ENCODE measurements around the gene IRX6. TPM values are rescaled to one million over a fixed set of nuclear protein-coding genes. Genes with fewer than 3 reads are reported as not detected.

IRX6 gene
- total RNA-seq, 1 donor from 2014 or later, result 0.34 TPM

GRCh38 chr16:55297062-55297909 lies 26.7 kb upstream of the IRX6 start:
- Mint-ChIP-seq H3K27me3 (ENCODE audit: low read depth) (peaks cover 49% of the 10 kb centered on the region), H3K27ac (no peak overlapping the region), H3K9me3 (peaks cover 7% of the 10 kb centered on the region), H3K36me3 (peaks cover 2% of the 10 kb centered on the region), H3K4me3 (no peak overlapping the region), H3K4me1 (peaks cover 31% of the 10 kb centered on the region)
- TF ChIP-seq CTCF (IDR thresholded peaks at IDR 0.05; ENCODE audit: unreplicated experiment), result no peak
- no peak for DNase-seq (ENCODE audit: low spot score in 2 of 2, unreplicated experiment in 2 of 2)

GRCh38 chr16:55297910-55298479 lies 26.0 kb upstream of the IRX6 start:
- peaks cover 31% of the 10 kb centered on the region for H3K4me1 Mint-ChIP-seq
- H3K36me3 Mint-ChIP-seq, result peaks cover 2% of the 10 kb centered on the region
- no peak overlapping the region for H3K27ac Mint-ChIP-seq

DNA sequence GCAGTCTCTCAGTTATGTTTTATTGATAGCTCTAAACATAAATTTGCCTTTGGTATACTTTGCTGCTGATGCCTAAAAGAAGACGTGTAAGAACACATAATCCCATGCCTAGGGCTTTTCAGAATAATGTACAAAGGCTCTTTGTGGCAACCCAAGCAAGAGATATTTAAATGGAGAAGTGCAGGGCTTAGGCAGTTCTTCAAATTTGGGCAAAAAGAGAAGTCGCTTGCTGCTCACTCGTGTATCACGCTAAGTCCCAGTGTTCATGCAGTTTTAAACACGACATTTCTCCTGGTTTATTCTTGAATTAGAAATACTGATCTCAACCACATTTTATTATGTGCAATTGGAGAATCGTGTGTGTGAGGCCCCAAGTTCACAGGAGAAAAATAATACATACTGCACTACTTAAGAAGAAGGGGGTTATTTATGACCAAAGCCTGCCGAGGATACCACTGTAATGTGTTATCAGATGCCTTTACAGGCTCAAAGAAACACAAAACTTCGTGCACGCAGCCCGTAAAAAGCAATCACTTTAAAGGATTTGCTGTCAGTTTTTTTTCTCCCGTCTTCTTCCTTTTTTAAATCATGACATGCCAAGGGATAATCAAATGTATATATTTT lies 22.5 kb upstream of the IRX6 start:
- Mint-ChIP-seq H3K27me3 (ENCODE audit: low read depth) (peaks cover 78% of the 10 kb centered on the region), H3K9me3 (peaks cover 7% of the 10 kb centered on the region), H3K27ac (no peak overlapping the region), H3K36me3 (peaks cover 2% of the 10 kb centered on the region), H3K4me3 (no peak overlapping the region), H3K4me1 (peaks cover 26% of the 10 kb centered on the region)
- no peak for DNase-seq (ENCODE audit: low spot score in 2 of 2, unreplicated experiment in 2 of 2)
- TF ChIP-seq CTCF (IDR thresholded peaks at IDR 0.05; ENCODE audit: unreplicated experiment), result no peak

More at GRCh38 chr16:55297910-55298479, 26.0 kb upstream of the IRX6 start:
- H3K9me3 Mint-ChIP-seq, result peaks cover 7% of the 10 kb centered on the region
- H3K4me3 Mint-ChIP-seq, result no peak overlapping the region
- H3K27me3 Mint-ChIP-seq (ENCODE audit: low read depth), result peaks cover 49% of the 10 kb centered on the region
- TF ChIP-seq CTCF (IDR thresholded peaks at IDR 0.05; ENCODE audit: unreplicated experiment), result no peak
- no peak for DNase-seq (ENCODE audit: low spot score in 2 of 2, unreplicated experiment in 2 of 2)

DNA sequence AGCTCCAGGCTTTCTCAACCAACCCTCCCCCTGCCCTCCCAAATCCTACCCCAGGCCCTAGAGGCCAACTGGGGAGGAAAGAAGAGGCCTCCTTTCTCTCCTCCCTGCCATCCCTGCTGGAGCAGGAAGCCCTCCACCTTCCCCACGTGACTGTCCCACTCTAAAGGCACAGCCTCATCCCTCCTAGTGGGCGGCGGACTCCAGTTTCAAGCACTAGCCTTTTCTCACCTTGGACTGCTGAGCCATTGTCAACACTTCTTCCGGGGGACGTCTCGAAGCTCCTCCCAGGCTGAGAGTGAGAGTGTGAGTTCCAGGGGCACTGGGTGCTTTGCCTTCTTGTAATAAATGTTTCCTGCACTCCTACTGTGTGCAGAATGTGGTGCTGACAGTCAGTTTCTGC lies 21.4 kb upstream of the IRX6 start:
- Mint-ChIP-seq H3K36me3 (peaks cover under 1% of the 10 kb centered on the region), H3K4me1 (peaks cover 26% of the 10 kb centered on the region), H3K27ac (no peak overlapping the region), H3K27me3 (ENCODE audit: low read depth) (peaks cover 78% of the 10 kb centered on the region), H3K9me3 (peaks cover 3% of the 10 kb centered on the region), H3K4me3 (no peak overlapping the region)
- no peak for TF ChIP-seq CTCF (IDR thresholded peaks at IDR 0.05; ENCODE audit: unreplicated experiment)
- DNase-seq (ENCODE audit: low spot score in 2 of 2, unreplicated experiment in 2 of 2), result no peak

GRCh38 chr16:55308973-55309372 lies 15.0 kb upstream of the IRX6 start:
- no peak overlapping the region for H3K4me3 Mint-ChIP-seq
- no peaks in the 10 kb centered on the region for H3K36me3 Mint-ChIP-seq
- H3K4me1 Mint-ChIP-seq, result peaks cover 11% of the 10 kb centered on the region
- no peak for TF ChIP-seq CTCF (IDR thresholded peaks at IDR 0.05; ENCODE audit: unreplicated experiment)
- H3K27me3 Mint-ChIP-seq (ENCODE audit: low read depth), result peaks cover 54% of the 10 kb centered on the region
- no peak overlapping the region for H3K27ac Mint-ChIP-seq
- peaks cover 6% of the 10 kb centered on the region for H3K9me3 Mint-ChIP-seq
- DNase-seq (ENCODE audit: low spot score in 2 of 2, unreplicated experiment in 2 of 2), result no peak
